SU-DHL-6 (cell line): ENCODE results near the gene KLHL30.

Experiments used
- EZH2phosphoT487 ChIP-seq: fragments of 200-600 bp; sonication (generic), shearing (Covaris generic); conservative IDR thresholded peaks from 2 replicates; pipeline ENCODE4 v1.6.1; 2018; ENCODE audit warnings: mild to moderate bottlenecking, antibody characterized with exemption, low read length, moderate library complexity, mixed read lengths
- TF ChIP-seq, protein P1 (sequence below): fragments of 200-600 bp; sonication (generic); IDR thresholded peaks from one replicate; pipeline ENCODE4 v1.5.1; 2017; ENCODE audit warnings: antibody characterized with exemption, mild to moderate bottlenecking, low read length, moderate library complexity; ENCODE audit not compliant: insufficient read depth, poor library complexity, severe bottlenecking

DNA sequence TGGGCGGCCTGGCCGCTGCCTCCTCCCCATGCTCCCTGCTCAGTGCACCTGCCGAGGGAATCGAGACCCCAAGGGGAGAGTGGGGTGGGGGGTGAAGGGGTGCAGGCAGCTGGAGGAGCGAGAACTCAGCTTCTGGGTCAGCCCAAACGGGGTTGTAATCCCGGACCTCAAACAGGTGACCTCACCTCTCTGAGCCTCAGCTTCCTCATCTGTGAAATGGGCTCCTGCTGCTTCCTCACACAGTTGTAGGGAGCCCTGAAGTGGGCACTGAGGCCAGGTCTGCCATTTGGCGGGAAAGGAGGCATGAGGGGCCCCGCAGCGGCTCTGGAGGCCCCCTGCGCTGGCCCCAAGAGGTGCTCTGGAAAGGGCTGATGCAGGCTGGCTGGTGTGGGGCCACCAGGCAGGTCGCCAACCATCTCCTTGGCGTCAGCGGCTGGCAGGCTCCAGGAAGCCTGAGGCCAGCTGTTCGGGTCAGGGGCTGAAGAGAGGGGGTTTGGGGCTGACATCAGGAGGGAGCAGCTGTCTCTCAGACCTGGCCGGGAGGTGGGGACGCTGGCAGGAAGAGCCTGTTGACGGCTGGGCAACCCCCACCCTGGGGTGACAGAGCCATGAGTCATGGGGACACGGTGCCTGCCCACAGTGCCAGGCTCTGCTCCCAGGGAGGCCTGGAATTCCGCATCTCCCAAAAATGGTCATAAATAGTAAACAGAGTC lies 4.9 kb downstream of the KLHL30 start:
- no peak for TF ChIP-seq EZH2phosphoT487
- TF ChIP-seq, protein P1, sequence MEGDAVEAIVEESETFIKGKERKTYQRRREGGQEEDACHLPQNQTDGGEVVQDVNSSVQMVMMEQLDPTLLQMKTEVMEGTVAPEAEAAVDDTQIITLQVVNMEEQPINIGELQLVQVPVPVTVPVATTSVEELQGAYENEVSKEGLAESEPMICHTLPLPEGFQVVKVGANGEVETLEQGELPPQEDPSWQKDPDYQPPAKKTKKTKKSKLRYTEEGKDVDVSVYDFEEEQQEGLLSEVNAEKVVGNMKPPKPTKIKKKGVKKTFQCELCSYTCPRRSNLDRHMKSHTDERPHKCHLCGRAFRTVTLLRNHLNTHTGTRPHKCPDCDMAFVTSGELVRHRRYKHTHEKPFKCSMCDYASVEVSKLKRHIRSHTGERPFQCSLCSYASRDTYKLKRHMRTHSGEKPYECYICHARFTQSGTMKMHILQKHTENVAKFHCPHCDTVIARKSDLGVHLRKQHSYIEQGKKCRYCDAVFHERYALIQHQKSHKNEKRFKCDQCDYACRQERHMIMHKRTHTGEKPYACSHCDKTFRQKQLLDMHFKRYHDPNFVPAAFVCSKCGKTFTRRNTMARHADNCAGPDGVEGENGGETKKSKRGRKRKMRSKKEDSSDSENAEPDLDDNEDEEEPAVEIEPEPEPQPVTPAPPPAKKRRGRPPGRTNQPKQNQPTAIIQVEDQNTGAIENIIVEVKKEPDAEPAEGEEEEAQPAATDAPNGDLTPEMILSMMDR = no peak
